HG03060 (cell line): ENCODE measurements around the gene RHBG.

Experiments
- ATAC-seq: cut with Tn5 transposase; IDR thresholded peaks from one replicate; pipeline ENCODE4 v1.9.1; 2021; ENCODE audit warnings: low read depth, moderate number of reproducible peaks; ENCODE audit not compliant: unreplicated experiment

The RHBG gene

GRCh38 chr1:156385534-156386031 is 16.6 kb downstream of the RHBG start:
- no peak for ATAC-seq

- ATAC-seq: no peak
Measured at GRCh38 chr1:156386134-156386901, 17.3 kb downstream of the RHBG start.

- no peak for ATAC-seq
Measured at GRCh38 chr1:156386949-156387869, 18.2 kb downstream of the RHBG start.

- no peak for ATAC-seq
Measured at GRCh38 chr1:156387870-156388173, 18.8 kb downstream of the RHBG start.

GRCh38 chr1:156388174-156389137 is 19.4 kb downstream of the RHBG start:
- no peak for ATAC-seq

GRCh38 chr1:156389311-156389710 is 20.3 kb downstream of the RHBG start:
- ATAC-seq: no peak

- no peak for ATAC-seq
Measured at GRCh38 chr1:156390469-156391365, 21.7 kb downstream of the RHBG start.

- no peak for ATAC-seq
Measured at GRCh38 chr1:156391366-156391677, 22.3 kb downstream of the RHBG start.

GRCh38 chr1:156391701-156392100 is 22.7 kb downstream of the RHBG start:
- ATAC-seq: no peak

GRCh38 chr1:156392452-156392853 is 23.4 kb downstream of the RHBG start:
- ATAC-seq: no peak

- ATAC-seq: no peak
Measured at GRCh38 chr1:156393095-156393494, 24.1 kb downstream of the RHBG start.

GRCh38 chr1:156394082-156394481 is 25.1 kb downstream of the RHBG start:
- no peak for ATAC-seq

GRCh38 chr1:156394835-156395461 is 25.9 kb downstream of the RHBG start:
- no peak for ATAC-seq

- ATAC-seq: no peak
Measured at GRCh38 chr1:156399355-156400125, 30.5 kb downstream of the RHBG start.

GRCh38 chr1:156400191-156400935 is 31.4 kb downstream of the RHBG start:
- no peak for ATAC-seq

GRCh38 chr1:156401041-156401574 is 32.1 kb downstream of the RHBG start:
- no peak for ATAC-seq

- ATAC-seq: no peak
Measured at GRCh38 chr1:156401681-156402081, 32.7 kb downstream of the RHBG start.
